Heart left ventricle (tissue), 13 donors: Measurements from ENCODE around the gene IL32.
A peak's percentile ranks its signal among the peaks of the same experiment; 100 is the strongest.

Source experiments
- POLR2A ChIP-seq, 2 donors: fragments of 450-650 bp; IDR thresholded peaks; one replicate each; pipeline ENCODE4 v1.6.1; 2017; ENCODE audit warnings: antibody characterized with exemption in 2 of 2, mild to moderate bottlenecking in 2 of 2, moderate library complexity in 2 of 2
- TF ChIP-seq, protein P1 (sequence below), 12 donors: fragments of 200-600 bp; sonication (generic) in 4 of 12; IDR thresholded peaks; one replicate each; pipeline versions ENCODE4 v1.5.0 to v1.8.0; 2018 to 2022; ENCODE audit warnings: antibody characterized with exemption in 12 of 12, mild to moderate bottlenecking in 5 of 12
- donor health status: ischemic (EF 13 %, LVEDD 7.1; RV severe dilation, severe dysfunction).
- donor health status: DM: no; HTN: yes; CAD: no.
- donor health status: DM: no; HTN: no; CAD: no.
- donor health status: ischemic (EF 25% LVEDD 6.9; RV normal size, moderate dysfunction).
- donor health status: ischemic (EF 25% LVEDD 5.7; RV mildly dilated, moderate dysfunction).
- donor health status: ischemic (EF 35%, LVEDD 5.7; RV mildly dilated, moderate dysfunction).
- donor health status: nonischemic (EF 11% LVEDD 7.7; RV severe dilation, severe dysfunction).
- donor health status: DM: yes; HTN: yes; CAD: no.
- donor health status: PGD.
- donor health status: ischemic (EF 29% LVEDD 5.4; RV normal size, mild dysfunction).
- donor health status: nonischemic (EF 23%, LVEDD 6.1; RV moderate dilation, normal function).

DNA sequence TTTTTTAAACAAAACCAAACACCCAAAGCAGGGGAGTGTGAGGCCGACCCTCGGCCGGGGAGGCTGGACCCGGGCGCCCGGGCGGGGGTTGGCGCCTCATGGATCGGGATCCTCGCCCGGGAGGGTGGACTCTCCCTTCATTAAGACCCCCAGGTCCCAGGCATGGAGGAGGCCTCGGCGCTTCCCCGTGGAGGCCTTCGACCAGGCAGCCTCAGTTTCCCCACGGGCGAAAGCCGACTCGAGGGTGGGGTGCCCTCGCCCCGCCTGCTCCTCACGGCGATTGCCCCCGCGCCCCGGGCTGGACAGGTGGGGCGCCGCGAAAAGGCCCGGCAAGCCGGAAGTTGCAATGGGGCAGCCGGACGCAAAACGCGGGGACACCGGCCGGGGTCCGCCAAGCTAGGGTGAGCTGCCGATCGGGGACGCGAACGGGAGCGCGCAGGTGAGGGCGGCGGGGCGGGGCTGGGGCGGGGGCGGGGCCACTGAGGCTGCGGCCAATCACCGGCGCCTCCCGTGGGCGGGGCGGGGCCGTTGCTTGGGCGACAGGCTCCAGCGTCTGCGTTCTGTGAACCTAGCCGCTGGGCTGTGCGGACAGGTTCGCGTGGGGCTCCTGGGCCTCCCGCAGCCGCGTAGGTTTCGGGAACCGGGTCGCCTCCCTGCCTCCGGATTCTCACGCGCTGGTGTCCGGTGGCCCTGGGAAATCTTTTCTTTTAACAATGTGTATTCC lies 40.9 kb downstream of the IL32 start:
- TF ChIP-seq, protein P1, sequence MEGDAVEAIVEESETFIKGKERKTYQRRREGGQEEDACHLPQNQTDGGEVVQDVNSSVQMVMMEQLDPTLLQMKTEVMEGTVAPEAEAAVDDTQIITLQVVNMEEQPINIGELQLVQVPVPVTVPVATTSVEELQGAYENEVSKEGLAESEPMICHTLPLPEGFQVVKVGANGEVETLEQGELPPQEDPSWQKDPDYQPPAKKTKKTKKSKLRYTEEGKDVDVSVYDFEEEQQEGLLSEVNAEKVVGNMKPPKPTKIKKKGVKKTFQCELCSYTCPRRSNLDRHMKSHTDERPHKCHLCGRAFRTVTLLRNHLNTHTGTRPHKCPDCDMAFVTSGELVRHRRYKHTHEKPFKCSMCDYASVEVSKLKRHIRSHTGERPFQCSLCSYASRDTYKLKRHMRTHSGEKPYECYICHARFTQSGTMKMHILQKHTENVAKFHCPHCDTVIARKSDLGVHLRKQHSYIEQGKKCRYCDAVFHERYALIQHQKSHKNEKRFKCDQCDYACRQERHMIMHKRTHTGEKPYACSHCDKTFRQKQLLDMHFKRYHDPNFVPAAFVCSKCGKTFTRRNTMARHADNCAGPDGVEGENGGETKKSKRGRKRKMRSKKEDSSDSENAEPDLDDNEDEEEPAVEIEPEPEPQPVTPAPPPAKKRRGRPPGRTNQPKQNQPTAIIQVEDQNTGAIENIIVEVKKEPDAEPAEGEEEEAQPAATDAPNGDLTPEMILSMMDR (IDR thresholded peaks at IDR 0.05), result peak in 1 of 12 donors; percentile 14
- peak in 1 of 2 donors; percentile 46 for TF ChIP-seq POLR2A (IDR thresholded peaks at IDR 0.05)
